Activated CD8-positive, alpha-beta memory T cell treated with anti-CD3 and anti-CD28 coated beads, Interleukin-2, amount 50 U/mL, for 4 hours (primary cell): ENCODE measurements around the gene CTAG2.
"Not testable (repeated sequence)": the region's sequence is repeated elsewhere in the genome, so short reads cannot be mapped to it uniquely, and the experiment has no call there.

Source experiments
- DNase-seq: peaks from one replicate; pipeline ENCODE4 v3.0.0-alpha.2; 2020

The CTAG2 gene

DNA sequence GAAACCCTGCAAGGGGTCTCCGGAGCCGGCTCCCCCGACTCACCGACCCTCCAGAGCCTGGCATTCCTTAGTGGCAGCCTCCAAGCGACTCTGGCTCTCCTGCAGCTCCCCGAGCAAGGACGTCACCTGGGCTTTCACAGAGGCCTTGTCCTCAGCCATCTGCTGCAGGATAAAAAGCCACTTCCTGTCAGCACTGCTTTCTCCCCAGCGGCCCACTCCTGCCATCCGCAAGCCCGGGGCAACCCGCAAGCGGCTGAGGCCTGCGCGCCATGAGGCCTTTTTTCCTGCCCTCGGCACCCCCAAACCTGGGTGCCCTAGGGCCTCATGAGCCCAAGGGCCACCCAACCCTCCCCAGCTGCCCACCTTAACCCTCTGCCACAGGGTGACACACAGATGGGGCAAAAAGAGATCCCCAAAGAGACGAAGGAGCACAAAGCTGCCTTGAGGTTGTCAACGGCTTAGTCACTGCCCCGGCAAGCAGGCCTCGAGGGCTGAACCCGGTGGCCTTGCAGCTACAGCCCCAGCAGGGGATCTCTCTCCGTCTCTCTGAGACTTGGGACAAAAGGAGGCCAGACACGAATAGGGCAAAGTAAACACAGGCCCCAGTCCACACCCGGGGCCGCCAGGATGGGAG, 7.5 kb downstream of the CTAG2 start:
- DNase-seq = not testable (repeated sequence)

DNA sequence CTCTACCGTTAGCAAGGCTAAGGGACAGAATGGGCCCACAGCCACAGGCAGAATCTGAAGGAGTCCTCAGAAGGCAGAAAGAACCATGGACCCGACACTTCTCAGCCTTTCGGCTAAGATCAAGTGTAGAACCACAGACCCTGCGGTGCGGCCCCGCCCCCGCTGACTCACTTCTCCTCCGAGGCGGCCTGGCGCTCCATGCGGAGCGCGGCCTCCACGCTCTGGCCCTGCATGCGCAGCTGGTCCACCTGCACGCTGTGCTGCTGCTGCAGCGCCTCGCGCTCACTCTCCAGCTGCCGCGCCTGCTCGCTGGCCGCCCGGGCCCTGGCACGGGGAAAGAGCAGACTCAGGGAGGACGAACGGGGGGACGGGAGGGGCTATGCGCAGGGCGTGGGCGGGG, 9.7 kb downstream of the CTAG2 start:
- DNase-seq = not testable (repeated sequence)

DNA sequence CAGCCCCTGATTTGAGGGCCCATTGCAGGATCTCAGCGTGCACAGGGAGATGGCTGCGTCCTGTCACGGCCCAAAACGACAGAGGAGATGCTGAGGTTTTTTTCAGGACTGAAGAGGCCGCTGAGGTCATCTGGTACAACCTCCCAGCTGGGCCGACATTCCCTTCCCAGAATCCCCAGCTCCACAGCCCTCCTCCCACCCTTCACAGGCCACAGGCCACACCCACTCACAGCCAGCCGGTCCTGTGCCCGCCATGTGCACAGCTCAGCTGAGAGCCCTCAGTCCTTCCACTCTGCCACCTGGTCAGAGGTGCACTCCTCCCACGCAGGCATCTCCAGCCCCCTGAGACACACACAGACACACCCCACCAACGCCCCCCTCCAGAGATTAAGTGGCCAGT, 11.6 kb downstream of the CTAG2 start:
- DNase-seq = not testable (repeated sequence)

DNA sequence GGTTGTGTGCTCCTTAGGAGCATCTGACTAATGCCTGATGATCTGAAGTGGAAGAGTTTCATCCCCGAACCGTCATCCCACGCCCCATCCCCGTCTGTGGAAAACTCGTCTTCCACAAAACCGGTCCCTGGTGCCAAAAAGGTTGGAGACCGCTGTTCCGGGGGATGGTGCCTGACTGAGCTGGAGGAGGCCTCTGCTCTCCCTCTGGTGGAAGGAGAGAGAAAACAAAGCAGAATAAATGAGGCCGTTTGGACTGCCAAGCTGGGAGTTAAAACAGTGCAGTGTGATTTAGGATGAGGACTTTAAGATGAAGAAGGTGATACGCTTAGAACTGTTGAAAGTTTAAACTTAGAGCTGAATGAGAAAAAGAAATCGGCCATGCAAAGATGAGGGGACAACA, 19.7 kb downstream of the CTAG2 start:
- DNase-seq = not testable (repeated sequence)

DNA sequence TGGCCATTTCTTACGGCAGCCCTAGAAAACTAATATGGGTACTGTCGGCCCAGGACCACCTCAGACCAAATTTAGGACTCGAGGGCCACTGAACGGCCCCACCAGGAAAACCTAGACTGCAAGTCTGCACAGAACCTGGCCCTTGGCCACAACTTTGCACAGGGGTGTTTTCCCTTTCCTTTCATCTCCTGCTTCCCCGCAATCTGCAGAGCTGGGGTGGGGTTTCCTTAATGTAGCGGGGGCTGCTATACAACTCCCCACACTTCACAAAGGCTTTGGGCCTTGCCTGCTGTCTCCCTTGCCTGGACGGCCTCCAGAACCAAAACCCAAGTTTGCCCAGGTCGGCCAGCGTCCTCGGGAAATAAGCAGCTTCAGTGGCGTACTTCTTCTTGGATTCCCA, 22.4 kb downstream of the CTAG2 start:
- not testable (repeated sequence) for DNase-seq

DNA sequence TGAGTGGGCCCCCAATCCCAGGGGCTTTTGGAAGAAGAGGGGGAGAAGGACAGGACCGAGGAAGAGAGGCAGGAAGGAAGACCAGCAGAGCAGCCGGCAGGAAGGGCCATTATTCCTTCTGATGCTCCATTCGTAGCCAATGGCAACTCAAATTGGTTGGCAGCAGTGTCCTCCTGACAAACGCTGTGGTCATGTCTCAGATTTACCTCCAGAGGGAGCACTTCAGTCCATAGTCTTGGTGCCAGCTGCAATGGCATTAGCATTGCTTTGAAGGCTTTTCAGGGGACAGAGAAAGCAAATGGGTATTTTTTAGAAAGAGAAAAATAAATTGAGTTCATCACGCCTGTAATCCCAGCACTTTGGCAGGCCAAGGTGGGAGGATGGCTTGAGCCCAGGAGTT, 24.4 kb downstream of the CTAG2 start:
- DNase-seq = not testable (repeated sequence)

DNA sequence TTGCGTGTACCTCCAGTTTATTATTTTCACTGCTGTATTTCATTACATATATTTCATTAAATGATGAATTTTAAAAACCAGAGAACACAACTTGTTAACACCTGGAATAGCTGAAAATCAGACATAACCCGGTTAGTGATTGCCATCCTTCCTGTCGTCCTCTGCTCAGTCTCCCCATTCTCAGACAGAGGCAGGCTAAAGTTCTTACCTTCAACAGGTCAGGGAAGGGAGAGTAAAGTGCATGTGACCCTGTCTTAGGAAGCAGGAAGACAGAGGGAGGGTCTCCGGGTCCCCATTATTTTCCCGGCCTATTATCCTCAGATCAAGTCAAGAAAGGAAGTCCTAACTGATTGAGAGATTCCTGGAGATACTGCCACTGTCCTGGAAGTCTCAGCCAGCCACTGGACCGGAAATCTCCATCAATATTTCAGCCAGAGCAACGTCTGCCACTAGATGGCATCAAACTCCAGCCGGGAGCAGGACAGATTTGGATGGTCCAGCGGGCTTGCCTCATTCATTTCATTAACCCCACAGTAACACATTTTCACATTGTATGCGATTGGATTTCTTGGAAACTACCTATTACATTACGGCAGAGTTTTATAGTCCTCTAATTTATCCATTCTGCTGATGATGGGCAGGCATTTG, 32.5 kb downstream of the CTAG2 start:
- not testable (repeated sequence) for DNase-seq

DNA sequence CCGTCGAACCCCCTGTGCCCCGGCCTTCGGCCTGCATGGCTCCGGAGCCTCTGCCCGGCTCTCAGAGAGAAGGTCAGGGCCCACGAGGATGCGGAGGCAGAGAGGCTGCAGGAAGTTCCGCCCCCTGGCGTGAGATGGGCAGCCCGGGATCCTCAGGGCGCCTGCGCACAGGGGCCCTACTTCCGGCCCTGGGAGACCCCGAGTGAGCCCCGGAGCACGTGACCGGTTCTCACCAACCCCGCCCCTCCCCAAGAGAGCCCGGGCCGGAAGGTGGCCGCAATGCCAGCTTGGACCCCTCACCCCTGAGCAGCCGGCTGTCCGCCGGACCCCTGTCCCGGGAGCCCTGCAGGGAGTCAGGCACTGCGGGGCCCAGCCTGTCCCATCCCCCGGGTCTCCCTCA, 34.2 kb downstream of the CTAG2 start, which contains the start of gene CTAG1B:
TSS of gene CTAG1B (minus strand) at position 101 of the 400 bp plus-strand sequence. CDS start at position 37, 64 bp downstream.
- DNase-seq = not testable (repeated sequence)

DNA sequence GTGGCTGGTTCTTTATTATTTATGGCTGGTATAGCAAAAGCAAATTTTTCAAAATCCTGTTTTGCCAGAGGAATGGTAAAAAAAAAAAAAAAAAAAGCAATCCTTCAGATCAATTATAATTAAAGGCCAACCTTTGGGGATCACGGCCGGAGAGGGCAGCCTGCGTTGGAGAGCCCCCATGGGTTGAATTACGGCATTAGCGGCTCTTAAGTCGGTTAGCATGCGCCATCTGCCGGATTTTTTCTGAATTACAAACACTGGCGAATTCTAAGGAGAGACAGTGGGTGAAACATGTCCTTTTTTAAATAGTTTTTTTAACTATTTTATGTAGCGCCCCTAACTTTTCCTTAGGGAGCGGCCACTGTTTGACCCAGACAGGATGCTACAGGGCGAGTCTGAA, 39.8 kb downstream of the CTAG2 start:
- DNase-seq = not testable (repeated sequence)

DNA sequence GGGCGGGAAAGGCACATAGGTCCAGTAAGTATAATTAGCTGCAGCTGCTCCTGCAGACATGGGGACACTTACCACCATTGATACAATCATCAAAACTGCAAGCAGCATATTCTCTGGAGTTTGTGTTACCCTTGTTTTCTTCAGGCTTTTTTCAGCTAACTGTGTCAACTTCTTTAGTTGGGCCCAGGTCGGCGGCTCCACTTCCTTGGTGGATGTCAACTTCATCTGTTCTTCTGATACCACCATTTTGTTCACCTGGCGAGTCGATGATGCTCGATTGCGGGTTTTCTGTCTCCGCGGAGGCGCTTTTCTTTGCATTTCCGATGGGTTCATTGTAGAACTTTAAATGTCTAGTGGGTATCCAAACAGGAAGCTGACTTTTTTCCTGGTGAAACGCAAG, 42.2 kb downstream of the CTAG2 start:
- not testable (repeated sequence) for DNase-seq

DNA sequence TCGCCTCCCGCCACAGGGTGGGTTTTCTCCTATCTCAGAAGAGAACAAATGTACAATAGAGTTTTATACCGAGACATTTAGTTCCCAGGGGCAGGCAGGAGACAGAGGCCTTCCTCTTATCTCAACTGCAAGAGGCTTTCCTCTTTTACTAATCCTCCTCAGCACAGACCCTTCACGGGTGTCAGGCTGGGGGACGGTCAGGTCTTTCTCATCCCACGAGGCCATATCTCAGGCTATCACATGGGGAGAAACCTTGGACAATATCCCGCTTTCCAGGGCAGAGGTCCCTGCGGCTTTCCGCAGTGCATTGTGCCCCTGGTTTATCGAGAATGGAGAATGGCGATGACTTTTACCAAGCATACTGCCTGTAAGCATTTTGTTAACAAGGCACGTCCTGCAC, 44.6 kb downstream of the CTAG2 start:
- not testable (repeated sequence) for DNase-seq

DNA sequence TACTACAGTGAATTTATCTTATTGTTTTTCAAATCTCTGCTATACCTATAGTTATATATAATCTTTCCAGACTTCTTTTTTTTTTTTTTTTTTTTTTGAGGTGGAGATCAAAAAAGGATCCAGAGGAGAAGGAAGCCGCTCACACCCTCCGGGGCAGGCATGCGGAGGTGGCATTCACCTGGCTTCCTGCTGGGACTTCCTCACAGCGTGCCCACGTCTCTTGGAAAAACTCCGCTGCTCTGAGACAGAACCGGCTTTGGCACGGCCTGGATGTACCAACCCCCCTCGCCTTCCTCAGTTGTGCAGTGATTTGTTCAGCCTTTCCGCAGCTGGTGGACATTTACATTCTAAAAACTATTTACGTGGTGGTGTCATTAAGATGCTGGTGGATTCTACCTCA, 45.4 kb downstream of the CTAG2 start:
- DNase-seq = not testable (repeated sequence)

DNA sequence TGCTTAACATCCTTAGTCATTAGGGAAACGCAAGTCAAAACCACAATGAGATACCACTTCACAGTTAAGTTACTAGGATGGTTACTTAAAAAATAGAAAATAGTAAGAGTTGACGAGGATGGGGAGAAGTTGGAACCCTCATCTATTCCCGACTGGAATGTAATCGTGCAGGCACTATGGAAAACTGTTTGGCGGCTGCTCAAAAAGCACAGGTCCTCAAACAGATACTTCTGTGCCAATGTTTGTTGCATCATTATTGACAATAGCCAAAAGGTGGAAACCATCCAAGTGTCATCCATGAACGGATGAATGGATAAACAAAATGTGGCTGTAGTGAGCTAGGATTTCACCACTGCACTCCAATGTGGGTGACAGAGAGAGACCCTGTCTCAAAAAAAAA, 46.0 kb downstream of the CTAG2 start:
- DNase-seq = no peak

DNA sequence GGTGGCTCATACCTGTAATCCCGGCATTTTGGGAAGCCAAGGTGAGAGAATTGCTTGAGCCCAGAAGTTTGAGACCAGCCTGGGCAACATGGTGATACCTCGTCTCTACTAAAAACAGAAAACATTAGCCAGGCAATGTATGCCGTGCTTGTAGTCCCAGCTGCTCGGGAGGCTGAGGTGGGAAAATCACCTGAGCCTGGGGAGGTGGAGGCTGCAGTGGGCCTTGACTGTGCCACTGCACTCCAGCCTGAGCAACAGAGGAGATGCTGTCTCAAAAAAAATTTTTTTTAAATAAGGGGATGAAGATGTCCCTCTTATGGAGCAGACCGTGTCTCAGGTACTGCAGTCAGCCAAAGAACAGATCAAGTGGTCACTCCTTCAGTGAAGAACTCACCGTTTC, 47.8 kb downstream of the CTAG2 start:
- no peak for DNase-seq

DNA sequence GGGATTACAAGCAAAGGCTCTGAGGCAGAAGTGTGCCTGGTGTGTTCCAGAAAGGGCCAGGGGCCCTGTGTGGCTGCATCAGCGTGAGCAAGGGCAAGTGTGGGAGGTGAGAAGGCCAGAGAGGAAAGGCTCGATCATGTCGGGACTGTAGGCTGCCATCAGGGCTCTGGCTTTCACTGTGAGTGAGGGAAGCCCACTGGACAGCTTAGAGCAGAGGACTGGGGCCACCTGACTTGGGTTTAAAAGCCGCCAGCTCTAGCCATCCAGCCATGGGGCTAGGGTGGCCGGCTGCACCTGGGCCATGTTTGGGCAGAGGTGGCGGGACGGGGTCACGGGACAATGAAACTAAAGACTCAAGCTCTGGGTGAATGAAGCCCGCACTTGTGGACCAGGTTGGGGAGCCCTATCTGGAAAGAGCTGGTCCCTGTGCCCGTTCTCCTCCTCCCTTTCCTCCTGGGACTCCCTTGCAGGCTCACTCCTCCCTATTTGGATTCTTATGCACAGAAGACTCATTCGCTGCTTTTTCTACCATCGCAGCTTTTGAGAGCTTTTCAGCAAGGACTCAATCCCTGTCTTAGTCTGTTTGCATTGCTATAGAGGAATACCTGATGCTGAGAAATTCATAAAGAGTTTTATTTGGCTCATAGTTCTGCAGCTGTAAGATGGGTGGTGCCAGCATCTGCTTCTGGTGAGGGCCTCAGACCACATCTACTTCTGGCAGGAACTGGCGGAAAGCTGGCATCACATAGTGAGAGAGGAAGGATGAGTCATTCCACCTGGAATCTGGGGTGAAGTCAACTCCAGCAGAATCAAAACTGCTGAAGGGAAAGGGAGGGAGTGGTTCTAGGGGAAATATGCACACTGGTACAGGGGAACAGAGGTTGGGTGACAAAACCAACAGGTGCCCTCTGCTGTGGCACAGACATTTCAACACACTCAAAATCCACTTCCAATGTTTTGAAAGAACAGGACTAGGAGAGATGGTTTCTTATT, 49.6 kb downstream of the CTAG2 start:
- DNase-seq = no peak

DNA sequence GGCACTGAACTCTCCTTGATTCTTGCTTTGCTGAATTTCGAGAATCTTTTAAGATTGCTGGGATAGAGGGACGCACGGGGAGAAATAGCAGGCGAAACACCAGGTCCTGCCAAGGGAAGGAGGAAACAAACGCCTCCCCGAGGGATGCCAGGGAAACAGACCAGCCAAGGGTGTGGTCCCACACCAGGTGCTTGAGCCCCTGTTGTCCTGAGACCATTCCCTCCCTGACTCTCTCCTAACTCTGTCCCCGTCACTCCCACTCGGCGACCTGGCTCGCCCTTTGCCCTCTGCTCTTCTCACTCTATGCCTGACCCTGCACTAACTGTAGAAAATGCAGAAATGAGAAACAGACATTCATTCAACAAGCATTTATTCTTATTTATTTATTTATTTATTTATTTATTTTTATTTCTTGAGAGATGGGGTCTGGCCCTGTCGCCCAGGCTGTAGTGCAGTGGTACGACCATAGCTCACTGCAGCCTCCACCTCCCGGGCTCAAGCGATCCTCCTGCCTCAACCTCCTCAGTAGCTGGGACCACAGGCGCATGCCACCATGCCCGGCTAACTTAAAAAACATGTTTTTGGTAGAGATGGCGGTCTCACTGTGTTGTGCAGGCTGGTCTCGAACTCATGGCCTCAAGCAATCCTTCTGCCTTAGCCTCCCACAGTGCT, 50.5 kb downstream of the CTAG2 start:
- DNase-seq = no peak

DNA sequence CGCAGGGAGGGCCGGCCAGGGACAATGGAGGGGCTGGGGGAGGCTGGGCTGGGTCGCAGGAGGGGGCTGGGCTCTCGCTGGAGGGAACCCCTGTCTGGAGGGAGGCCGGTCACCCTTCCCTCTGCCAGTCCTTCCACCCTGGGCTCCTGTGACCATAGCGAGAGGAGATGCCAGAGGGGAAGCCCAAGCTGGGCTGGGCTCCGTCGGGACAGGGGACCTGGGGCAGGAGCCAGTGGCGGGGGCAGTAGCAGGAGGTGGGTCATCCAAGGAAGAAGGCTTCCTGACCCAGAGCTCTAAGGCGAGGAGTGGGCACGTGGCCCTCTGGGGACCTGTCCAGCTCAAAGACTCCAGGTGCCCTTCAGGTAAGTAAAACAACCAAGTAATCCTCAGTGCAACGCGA, 51.2 kb downstream of the CTAG2 start:
- DNase-seq = no peak
